Glutamatergic neuron (in vitro differentiated cells): ENCODE data around the gene PLSCR1. TPM values are rescaled to one million over a fixed set of nuclear protein-coding genes. Genes with fewer than 3 reads are reported as not detected.

Source experiments
- DNase-seq: peaks from one replicate; pipeline ENCODE4 v3.0.0; 2022
- H3K27ac Mint-ChIP-seq: one replicate; pipeline ENCODE4 v1.8.0; 2020; ENCODE audit warnings: mild to moderate bottlenecking, mixed read lengths, inconsistent platforms; ENCODE audit not compliant: unreplicated experiment
- H3K27me3 Mint-ChIP-seq: one replicate; pipeline ENCODE4 v1.8.0; 2020; ENCODE audit warnings: mild to moderate bottlenecking, moderate library complexity, mixed read lengths, inconsistent platforms; ENCODE audit not compliant: unreplicated experiment
- H3K36me3 Mint-ChIP-seq: one replicate; pipeline ENCODE4 v1.8.0; 2020; ENCODE audit warnings: mild to moderate bottlenecking, mixed read lengths, inconsistent platforms; ENCODE audit not compliant: unreplicated experiment
- H3K4me1 Mint-ChIP-seq: one replicate; pipeline ENCODE4 v1.8.0; 2020; ENCODE audit warnings: mild to moderate bottlenecking, low read depth, mixed read lengths, inconsistent platforms; ENCODE audit not compliant: unreplicated experiment
- H3K4me3 Mint-ChIP-seq: one replicate; pipeline ENCODE4 v1.8.0; 2020; ENCODE audit warnings: mild to moderate bottlenecking, mixed read lengths, inconsistent platforms; ENCODE audit not compliant: unreplicated experiment
- H3K9me3 Mint-ChIP-seq: one replicate; pipeline ENCODE4 v1.8.0; 2020; ENCODE audit warnings: mild to moderate bottlenecking, moderate library complexity, mixed read lengths, inconsistent platforms; ENCODE audit not compliant: unreplicated experiment
- total RNA-seq: library from RNA; stranded (reverse); fragmentation: NEBNext Ultra II Directional; extraction: Animal tissue kit (Norgen Biotek cat#: 25700); gene quantifications from one replicate; pipeline ENCODE4 v1.2.1, GENCODE V29; 2021; ENCODE audit not compliant: unreplicated experiment
- TF ChIP-seq, protein P1 (sequence below): fragments of 200-600 bp; sonication (generic); IDR thresholded peaks from one replicate; pipeline ENCODE4 v1.5.0; 2021; ENCODE audit not compliant: partially characterized antibody, unreplicated experiment

PLSCR1 gene
- total RNA-seq, 1 donor from 2014 or later: 4.1 TPM

DNA sequence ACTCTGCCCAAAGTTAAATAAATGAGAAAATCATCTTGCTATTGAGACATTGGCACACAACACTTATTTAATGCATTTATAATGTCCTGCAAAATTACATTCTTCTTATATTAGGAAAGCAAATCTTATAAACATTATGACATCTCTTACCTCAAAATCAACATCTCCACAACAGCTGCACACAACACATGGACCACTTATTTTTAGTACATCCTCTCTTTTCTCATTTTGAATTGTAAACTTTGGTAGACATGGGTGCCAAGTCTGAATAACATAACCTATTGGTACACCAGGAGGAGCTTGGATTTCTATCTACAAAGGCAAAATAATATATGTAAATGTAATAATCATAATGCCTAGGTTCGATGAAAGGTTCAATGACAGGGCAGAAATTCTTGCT is 23.0 kb downstream of the PLSCR1 start:
- Mint-ChIP-seq H3K4me3 (no peak overlapping the region), H3K27me3 (no peaks in the 10 kb centered on the region), H3K36me3 (no peaks in the 10 kb centered on the region), H3K27ac (peak overlapping the region; percentile 60), H3K9me3 (peaks cover 1% of the 10 kb centered on the region), H3K4me1 (peaks cover 19% of the 10 kb centered on the region)
- no peak for DNase-seq
- TF ChIP-seq, protein P1, sequence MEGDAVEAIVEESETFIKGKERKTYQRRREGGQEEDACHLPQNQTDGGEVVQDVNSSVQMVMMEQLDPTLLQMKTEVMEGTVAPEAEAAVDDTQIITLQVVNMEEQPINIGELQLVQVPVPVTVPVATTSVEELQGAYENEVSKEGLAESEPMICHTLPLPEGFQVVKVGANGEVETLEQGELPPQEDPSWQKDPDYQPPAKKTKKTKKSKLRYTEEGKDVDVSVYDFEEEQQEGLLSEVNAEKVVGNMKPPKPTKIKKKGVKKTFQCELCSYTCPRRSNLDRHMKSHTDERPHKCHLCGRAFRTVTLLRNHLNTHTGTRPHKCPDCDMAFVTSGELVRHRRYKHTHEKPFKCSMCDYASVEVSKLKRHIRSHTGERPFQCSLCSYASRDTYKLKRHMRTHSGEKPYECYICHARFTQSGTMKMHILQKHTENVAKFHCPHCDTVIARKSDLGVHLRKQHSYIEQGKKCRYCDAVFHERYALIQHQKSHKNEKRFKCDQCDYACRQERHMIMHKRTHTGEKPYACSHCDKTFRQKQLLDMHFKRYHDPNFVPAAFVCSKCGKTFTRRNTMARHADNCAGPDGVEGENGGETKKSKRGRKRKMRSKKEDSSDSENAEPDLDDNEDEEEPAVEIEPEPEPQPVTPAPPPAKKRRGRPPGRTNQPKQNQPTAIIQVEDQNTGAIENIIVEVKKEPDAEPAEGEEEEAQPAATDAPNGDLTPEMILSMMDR: no peak

GRCh38 chr3:146519810-146520209 is 24.6 kb downstream of the PLSCR1 start:
- Mint-ChIP-seq H3K4me3 (no peak overlapping the region), H3K27ac (no peak overlapping the region), H3K4me1 (peaks cover 19% of the 10 kb centered on the region), H3K9me3 (peaks cover 1% of the 10 kb centered on the region), H3K36me3 (no peaks in the 10 kb centered on the region), H3K27me3 (no peaks in the 10 kb centered on the region)
- TF ChIP-seq, protein P1: no peak
- DNase-seq: no peak

DNA sequence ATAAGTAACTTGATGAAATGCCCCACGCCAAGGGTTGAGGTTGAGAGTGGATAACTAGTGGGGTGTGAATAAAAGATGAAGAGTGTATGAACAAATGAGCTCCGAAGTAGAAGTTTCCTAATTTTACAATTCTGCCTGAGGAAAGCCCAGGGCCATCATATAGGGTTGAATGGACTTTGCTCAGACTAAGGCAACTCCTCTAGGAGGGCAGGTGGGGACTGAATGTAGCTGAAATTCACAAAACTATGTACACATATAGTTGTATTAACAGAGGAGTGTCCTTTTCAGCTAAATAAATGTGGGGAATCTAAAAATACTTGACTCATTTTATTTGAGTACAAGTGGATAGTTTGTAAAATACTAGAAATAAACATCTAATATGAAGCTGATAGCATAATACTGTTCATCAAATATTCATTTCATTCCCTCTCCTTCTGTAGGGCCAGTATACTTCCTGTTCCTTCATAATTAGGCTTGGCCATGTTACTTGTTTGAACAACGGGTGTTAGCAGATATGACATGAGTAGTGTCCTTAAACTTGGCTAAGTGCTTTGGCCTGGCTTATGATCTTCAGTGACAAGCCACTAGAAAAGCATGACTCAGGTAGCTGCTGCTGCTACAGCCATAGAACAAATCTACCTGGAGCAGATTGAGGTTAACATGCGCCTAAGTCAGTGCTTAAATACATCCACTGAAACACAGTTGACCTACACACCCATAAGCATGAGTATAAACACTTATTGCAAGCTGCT is 26.5 kb downstream of the PLSCR1 start:
- no peaks in the 10 kb centered on the region for H3K9me3 Mint-ChIP-seq
- TF ChIP-seq, protein P1: no peak
- H3K4me1 Mint-ChIP-seq: peaks cover 12% of the 10 kb centered on the region
- no peaks in the 10 kb centered on the region for H3K36me3 Mint-ChIP-seq
- no peak overlapping the region for H3K4me3 Mint-ChIP-seq
- DNase-seq: no peak
- H3K27ac Mint-ChIP-seq: no peak overlapping the region
- no peaks in the 10 kb centered on the region for H3K27me3 Mint-ChIP-seq

DNA sequence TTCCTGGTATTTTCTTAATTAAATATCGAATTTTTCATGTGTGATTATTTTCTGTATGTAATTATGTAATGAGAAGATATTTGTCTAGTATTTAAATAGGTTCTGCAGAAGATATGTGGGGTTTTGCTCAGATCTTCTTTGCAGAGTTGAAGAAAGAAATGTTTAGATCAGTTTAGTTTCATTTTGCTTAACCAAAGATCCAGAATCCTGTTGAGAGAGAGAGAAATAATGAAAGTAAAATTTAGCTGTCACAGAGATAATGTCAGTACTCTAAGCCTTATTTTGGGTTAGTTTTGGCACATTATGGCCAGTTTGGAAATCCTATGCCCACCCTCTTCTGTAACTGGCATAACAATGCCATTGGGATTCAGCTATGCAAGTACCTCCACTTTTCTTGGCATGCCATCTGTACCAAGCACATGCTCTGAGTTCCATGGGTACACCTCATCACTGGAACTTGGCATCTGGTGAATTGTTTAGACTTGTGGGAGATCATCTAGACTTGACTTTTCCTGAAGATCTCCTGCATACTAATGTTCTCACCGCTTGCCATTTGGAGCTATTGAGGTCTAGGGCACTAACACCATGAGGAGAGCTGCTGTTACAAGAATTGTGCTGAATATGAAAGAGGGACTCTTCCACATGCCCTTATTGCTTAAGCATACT is 30.9 kb downstream of the PLSCR1 start:
- TF ChIP-seq, protein P1: no peak
- no peak for DNase-seq
- Mint-ChIP-seq H3K36me3 (no peaks in the 10 kb centered on the region), H3K27me3 (no peaks in the 10 kb centered on the region), H3K9me3 (no peaks in the 10 kb centered on the region), H3K27ac (no peak overlapping the region), H3K4me1 (no peaks in the 10 kb centered on the region), H3K4me3 (no peak overlapping the region)
